GM12873 (cell line): ENCODE data around the gene MID1.

Source experiments
- CTCF ChIP-seq: IDR thresholded peaks from 2 replicates; pipeline ENCODE4 v1.5.1; 2012; ENCODE audit warnings: low read depth, mild to moderate bottlenecking, moderate library complexity, low read length, control low read depth; ENCODE audit not compliant: insufficient read depth; ENCODE audit errors: missing control alignments

Gene MID1

GRCh38 chrX:10574663-10575062 lies 45.7 kb downstream of the MID1 start:
- TF ChIP-seq CTCF = no peak

GRCh38 chrX:10571260-10571659 lies 49.1 kb downstream of the MID1 start:
- no peak for TF ChIP-seq CTCF

- no peak for TF ChIP-seq CTCF
Measured at GRCh38 chrX:10570601-10571000, 49.8 kb downstream of the MID1 start.

GRCh38 chrX:10569946-10570345 lies 50.4 kb downstream of the MID1 start:
- TF ChIP-seq CTCF = no peak

- TF ChIP-seq CTCF = no peak
Measured at GRCh38 chrX:10568428-10568827, 52.0 kb downstream of the MID1 start.

GRCh38 chrX:10567136-10567535 lies 53.2 kb downstream of the MID1 start:
- TF ChIP-seq CTCF = no peak

- TF ChIP-seq CTCF = no peak
Measured at GRCh38 chrX:10566716-10567097, 53.7 kb downstream of the MID1 start.

- TF ChIP-seq CTCF = no peak
Measured at GRCh38 chrX:10564484-10564883, 55.9 kb downstream of the MID1 start.
